GM19240 (cell line): ENCODE data around the gene MAB21L4.
"Not testable (repeated sequence)": the region's sequence is repeated elsewhere in the genome, so short reads cannot be mapped to it uniquely, and the experiment has no call there.

Source experiments
- DNase-seq: peaks from one replicate; pipeline ENCODE4 v3.0.0; 2011; ENCODE audit warnings: low spot score; ENCODE audit not compliant: insufficient read length

The MAB21L4 gene

GRCh38 chr2:240865391-240865790 is 30.6 kb downstream of the MAB21L4 start:
- DNase-seq = no peak

GRCh38 chr2:240864475-240864874 is 31.5 kb downstream of the MAB21L4 start:
- DNase-seq = no peak

- DNase-seq = no peak
These were observed 34.4 kb downstream of the MAB21L4 start for GRCh38 chr2:240861547-240861946.

- DNase-seq = no peak
These were observed 37.1 kb downstream of the MAB21L4 start for GRCh38 chr2:240858871-240859270.

GRCh38 chr2:240858321-240858720 is 37.6 kb downstream of the MAB21L4 start:
- no peak for DNase-seq

GRCh38 chr2:240857039-240858008 is 38.6 kb downstream of the MAB21L4 start:
- no peak for DNase-seq

GRCh38 chr2:240856151-240856980 is 39.6 kb downstream of the MAB21L4 start:
- no peak for DNase-seq

- no peak for DNase-seq
These were observed 40.3 kb downstream of the MAB21L4 start for GRCh38 chr2:240855670-240856069.

- DNase-seq = no peak
These were observed 43.2 kb downstream of the MAB21L4 start for GRCh38 chr2:240852671-240853314.

- peak; percentile 78 for DNase-seq
These were observed 44.6 kb downstream of the MAB21L4 start for GRCh38 chr2:240851078-240851991.

GRCh38 chr2:240850756-240851077 is 45.2 kb downstream of the MAB21L4 start:
- no peak for DNase-seq

- DNase-seq = no peak
These were observed 45.9 kb downstream of the MAB21L4 start for GRCh38 chr2:240850026-240850425.

GRCh38 chr2:240848900-240849680 is 46.9 kb downstream of the MAB21L4 start:
- no peak for DNase-seq

GRCh38 chr2:240847817-240848216 is 48.1 kb downstream of the MAB21L4 start:
- no peak for DNase-seq

GRCh38 chr2:240846873-240847595 is 48.9 kb downstream of the MAB21L4 start:
- no peak for DNase-seq

GRCh38 chr2:240846309-240846708 is 49.6 kb downstream of the MAB21L4 start:
- not testable (repeated sequence) for DNase-seq

GRCh38 chr2:240840435-240841060 is 55.4 kb downstream of the MAB21L4 start:
- no peak for DNase-seq
